Stimulated activated CD4-positive, alpha-beta T cell treated with anti-CD3 and anti-CD28 coated beads, Interleukin-4, amount 100 ng/mL, for 48 hours (primary cell): ENCODE measurements around the gene PDGFB.

Experiments
- DNase-seq, 2 donors: peaks; one replicate each; pipeline ENCODE4 v3.0.0-alpha.2; 2020; ENCODE audit warnings: low read depth in 2 of 2

PDGFB gene

GRCh38 chr22:39207141-39208012 lies 37.4 kb downstream of the PDGFB start:
- no peak for DNase-seq

DNA sequence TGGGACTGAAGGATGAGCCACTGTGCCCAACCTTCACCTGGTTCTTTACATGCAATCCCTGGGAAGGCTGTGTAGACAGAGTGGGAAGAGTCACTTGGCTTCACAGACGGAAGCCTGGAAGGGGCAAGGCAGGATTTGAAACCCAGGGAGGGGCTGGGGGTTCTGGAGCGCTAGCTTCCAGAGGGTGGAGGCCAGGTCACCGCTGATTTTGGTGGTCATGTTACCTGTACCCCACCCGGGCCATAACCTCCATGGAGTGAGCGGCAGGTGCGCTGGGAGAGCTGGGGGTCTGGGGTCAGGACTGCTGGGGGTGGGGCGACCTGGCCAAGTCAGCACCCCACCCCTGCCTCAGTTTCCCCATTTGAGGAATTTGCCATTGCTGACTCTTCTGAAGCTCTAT lies 38.3 kb downstream of the PDGFB start:
- DNase-seq = no peak

GRCh38 chr22:39205344-39206021 lies 39.3 kb downstream of the PDGFB start:
- DNase-seq = no peak

- DNase-seq = no peak
Measured at GRCh38 chr22:39204216-39204615, 40.6 kb downstream of the PDGFB start.

GRCh38 chr22:39197578-39197977 lies 47.2 kb downstream of the PDGFB start:
- DNase-seq = no peak

GRCh38 chr22:39194098-39194497 lies 50.7 kb downstream of the PDGFB start:
- no peak for DNase-seq

DNA sequence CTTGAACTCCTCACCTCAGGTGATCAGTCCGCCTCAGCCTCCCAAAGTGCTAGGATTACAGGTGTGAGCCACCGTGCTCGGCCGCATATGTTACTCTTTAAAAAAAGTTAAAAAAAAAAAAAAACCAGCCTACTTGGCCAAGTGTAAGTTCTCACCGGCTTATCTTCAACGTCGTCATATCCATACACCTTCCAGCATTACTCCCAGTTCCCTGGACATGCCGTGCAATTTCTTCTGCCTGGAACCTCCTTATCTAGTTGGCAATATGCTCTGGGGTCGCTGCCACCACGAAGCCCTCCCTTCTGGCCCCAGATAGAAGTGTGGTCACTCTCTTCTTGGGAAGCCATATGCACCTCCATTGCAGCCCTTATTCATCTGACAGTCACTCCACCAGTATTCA lies 56.0 kb downstream of the PDGFB start:
- DNase-seq = no peak

GRCh38 chr22:39185601-39186012 lies 59.2 kb downstream of the PDGFB start:
- DNase-seq = no peak

DNA sequence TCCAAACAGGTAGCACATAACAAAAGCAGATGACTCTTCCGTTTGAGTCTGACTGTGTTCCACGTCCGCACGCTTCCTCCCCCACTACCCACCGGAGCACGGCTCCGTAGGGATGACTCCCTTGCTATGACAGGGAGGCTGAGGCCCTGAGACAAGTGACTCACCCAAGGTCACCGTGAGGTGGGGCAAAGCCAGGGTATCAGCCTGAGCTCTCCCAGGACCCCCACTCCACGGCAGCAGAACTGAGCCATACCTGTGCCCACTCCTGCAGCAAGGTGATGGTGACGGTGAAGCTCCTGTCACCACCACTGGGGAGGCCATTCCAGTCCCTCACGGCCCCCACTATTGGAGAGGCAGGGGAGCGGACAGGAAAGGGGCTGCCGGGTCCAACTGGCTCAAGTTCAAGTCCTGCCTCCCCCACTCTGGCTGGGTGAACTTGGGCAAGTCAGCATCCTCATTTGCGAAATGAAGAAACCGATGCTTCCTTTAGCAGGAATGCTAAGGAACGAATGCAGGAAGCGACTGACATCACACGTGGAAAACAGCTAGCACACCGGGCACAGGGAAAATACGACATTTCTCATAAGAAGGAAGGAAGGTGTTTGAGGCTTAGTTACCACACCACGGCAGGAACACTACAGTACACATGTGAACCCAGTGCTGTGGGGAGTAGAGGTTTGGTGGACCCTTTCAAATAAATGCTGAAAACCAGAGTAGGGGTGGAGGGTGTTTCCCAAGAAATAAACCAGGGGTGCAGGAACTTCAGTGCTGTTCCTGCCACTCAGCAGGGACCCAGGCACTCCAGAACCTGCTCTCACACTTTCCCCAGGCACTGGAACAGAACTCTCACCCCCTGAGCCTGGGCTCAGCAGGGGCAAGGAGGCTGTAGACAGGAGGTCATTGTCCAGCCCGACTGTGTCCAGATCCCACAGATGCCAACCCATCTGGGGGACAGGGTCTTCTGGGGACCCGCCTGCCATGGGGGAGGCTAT lies 59.9 kb downstream of the PDGFB start:
- DNase-seq = no peak

DNA sequence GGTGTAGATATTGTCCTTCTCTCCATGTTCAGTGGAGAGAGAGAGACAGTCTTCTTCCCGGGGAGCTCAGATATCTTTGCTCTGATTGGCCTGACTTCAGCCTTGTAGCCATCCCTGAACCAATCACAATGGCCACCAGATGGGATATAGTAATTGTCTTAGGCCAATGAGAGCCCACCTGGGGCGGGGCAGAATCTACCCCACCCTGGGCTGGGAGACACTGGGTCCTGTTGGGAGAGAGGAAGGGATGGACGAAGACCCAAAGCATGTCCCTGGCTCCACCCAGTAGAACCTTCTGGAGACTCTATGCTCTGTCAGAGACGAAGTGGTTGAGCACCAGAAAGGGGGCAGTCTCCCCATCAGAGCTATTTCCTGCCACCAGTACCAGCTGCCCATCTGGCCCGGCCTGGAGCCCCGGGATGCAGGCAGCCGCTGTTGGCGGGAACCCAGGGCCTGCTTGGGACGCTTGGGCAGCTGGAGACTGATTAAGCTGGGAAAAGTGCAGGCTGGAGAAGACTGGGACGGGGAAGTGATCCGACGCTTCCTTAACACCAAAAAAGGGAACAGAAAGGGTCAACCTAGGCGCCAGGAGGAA lies 60.7 kb downstream of the PDGFB start:
- DNase-seq = no peak

DNA sequence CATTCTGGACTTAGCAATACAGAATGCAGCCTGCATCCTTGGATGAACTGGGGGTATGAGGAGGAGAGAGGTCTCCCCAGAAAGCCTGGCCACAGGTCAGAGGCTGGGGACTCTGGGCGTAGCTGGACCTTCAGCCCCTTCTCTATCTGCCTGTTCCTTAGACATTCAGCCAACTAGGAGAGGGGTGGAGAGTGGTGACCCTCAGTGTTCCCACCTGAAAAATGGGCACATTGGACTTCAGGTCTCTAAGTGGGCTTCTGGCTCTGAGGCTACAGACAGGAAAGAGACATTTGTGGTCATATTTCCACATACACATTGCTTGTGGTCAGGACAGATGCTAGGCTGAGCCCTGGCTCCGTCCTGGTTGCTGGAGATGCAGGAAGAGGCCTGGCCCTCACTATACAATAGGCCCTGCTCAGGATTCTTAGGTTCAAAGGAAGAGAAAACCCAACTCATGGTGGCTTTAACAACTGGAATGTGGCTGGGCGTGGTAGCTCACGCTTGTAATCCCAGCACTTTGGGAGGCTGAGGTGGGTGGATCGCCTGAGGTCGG lies 62.2 kb downstream of the PDGFB start:
- no peak for DNase-seq

GRCh38 chr22:39181778-39182177 lies 63.0 kb downstream of the PDGFB start:
- no peak for DNase-seq

DNA sequence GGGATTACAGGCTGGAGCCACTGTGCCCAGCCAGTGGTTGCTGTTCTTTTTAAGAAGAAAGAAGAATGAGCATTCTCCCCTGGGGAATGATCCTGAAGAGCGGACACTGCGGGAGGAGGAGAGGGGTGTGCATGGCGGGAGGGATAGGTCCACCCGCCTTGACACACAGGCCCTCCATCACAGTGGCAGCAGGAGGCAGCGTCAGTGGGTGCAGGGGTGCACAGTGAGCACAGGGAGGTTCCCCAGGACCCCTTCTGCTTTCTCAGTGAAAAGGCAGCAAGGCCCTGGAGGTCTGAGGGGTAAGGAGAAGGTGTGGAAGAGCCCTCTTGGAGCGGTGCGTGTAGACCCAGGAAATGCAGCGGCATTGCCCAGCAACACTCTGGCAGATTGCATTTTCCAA lies 63.4 kb downstream of the PDGFB start:
- no peak for DNase-seq

- no peak for DNase-seq
Measured at GRCh38 chr22:39179841-39180335, 64.9 kb downstream of the PDGFB start.

GRCh38 chr22:39179401-39179827 lies 65.4 kb downstream of the PDGFB start:
- DNase-seq = no peak

DNA sequence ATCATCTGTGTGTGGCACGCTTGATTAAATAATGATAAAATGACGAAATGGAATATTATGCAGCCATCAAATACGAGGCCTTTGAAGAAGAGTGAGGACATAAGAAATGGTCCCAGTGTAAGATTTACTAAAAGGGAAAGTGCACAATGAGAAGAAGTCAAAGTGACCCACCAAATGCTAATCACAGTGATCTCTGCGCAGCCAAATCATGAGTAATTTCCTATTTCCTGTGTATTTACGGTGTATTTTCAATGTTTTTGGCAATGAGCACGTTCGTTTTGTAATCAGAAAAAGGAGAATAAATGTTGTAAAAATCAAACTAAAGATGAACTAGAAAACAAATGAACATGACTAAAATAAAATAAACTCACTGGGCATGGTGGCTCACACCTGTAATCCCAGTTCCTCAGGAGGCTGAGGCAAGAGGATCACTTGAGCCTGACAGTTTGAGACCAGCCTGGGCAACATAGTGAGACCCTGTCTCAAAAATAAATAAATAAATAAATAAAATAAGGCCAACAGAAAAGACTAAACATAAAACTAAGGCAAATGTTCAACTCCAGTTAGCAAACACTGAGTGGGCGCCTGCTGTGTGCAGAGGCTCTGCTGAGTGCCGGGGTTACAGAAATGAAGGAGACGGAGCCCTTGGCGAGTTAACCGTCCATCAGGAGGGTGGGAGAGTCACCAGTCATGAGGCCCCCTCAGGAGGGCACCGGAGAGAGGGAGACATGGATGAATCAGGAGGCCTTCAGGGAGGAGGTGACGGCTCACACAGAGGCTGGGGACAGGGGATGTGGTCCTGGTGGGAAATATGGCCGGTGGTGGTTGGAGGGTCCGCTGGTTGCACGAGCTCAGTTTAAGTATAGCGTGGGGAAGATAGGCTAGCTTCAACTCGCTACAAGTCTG lies 66.3 kb downstream of the PDGFB start:
- no peak for DNase-seq

DNA sequence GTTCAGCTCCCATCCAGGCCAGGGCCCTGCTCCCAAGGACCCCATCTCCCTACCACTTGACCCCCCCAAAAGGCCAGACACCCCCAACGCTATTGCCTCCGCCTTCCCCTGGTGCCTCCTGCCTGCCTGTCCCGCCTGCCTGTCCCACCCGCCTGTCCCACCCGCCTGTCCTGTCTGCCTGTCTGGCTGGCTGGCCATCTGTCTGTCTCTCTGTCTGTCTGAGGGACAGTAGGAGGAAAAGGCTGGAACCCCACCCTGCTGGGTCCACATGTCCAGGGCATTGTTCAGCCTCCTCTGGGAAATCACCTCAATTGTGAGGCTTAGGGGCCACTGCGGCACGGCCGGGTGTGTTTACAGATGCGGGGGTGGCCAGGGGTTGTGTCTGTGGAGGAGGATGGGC lies 67.0 kb downstream of the PDGFB start:
- no peak for DNase-seq

DNA sequence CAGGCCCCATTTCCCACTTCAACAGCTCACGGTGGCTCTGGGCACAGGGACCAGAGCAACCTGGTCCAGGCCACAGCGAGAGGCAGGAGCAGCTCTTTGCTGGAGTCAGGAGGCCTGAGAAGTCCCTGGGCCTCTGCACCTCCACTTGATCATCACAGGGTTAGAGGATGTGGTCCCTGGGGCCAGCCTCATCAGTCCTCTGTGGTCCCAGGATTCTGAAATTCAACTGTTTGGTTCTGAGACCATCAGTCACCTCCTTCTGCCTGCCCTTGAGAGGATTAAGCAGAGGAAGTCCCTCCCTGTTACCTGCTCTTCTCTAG lies 67.4 kb downstream of the PDGFB start:
- no peak for DNase-seq

- DNase-seq = no peak
Measured at GRCh38 chr22:39176714-39177455, 67.9 kb downstream of the PDGFB start.
